HL-60 (cell line): Measurements from ENCODE around the gene PES1.

ENCODE experiments used
- GABPA ChIP-seq: IDR thresholded peaks from 2 replicates; pipeline ENCODE4 v1.6.1; 2012; ENCODE audit warnings: low read depth
- SPI1 ChIP-seq: IDR thresholded peaks from 2 replicates; pipeline ENCODE4 v1.6.1; 2012; ENCODE audit warnings: low read depth, mild to moderate bottlenecking, borderline replicate concordance
- TF ChIP-seq, protein P1 (sequence below): IDR thresholded peaks from one replicate; pipeline ENCODE4 v1.5.1; 2011; ENCODE audit warnings: low read length, control low read depth, inconsistent platforms; ENCODE audit not compliant: insufficient read depth

DNA sequence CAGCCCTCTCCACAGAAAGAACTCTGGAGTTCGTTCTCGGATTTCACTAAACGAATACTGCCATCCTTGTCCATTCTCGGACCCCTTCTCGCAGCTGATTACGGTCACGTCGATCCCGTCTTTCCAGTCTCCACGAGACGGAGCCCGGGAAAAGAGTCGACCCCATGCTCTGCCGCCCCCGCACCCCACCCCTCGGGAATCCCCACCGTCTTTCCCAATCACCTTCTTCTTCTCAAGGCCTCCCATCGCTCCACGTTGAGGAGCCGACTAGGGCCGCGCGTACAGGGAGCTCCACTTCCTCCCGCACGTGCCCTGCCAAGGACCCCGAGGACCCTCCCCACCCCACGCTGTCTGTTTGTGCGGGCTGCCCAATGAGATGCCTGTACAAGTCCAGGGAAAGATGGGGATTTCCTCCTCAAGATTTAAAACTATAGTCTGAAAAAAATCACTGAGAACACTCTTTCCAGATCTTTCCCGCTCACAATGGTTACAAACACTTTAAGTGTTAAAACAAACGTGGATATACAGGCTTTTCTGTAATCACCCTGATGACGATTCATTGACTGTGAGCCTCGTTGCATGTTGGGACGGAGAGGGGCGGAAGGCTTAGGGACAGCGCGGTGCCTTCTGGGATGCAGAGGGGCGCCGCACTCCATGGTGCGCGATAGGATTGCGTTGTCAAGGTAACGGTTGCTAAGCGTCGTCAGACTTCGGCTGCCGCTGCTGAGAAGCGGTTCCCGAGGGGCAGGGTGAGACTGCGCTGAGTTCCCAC lies at the start of gene PES1:
- TF ChIP-seq GABPA (no peak), SPI1 (peak; percentile 82)
- TF ChIP-seq, protein P1, sequence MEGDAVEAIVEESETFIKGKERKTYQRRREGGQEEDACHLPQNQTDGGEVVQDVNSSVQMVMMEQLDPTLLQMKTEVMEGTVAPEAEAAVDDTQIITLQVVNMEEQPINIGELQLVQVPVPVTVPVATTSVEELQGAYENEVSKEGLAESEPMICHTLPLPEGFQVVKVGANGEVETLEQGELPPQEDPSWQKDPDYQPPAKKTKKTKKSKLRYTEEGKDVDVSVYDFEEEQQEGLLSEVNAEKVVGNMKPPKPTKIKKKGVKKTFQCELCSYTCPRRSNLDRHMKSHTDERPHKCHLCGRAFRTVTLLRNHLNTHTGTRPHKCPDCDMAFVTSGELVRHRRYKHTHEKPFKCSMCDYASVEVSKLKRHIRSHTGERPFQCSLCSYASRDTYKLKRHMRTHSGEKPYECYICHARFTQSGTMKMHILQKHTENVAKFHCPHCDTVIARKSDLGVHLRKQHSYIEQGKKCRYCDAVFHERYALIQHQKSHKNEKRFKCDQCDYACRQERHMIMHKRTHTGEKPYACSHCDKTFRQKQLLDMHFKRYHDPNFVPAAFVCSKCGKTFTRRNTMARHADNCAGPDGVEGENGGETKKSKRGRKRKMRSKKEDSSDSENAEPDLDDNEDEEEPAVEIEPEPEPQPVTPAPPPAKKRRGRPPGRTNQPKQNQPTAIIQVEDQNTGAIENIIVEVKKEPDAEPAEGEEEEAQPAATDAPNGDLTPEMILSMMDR, result no peak
